Neural cell (in vitro differentiated cells): ENCODE measurements around the gene RAB18. TPM values are rescaled to one million over a fixed set of nuclear protein-coding genes. Genes with fewer than 3 reads are reported as not detected.

Experiments
- H2AFZ ChIP-seq: fragments of 200-600, 300-800 bp; sonication (generic), shearing (Covaris generic); 2 replicates; pipeline ENCODE4 v1.6.0; 2014; ENCODE audit warnings: low read depth, mild to moderate bottlenecking, antibody characterized with exemption, low read length, moderate library complexity
- H3F3A ChIP-seq: fragments of 200-600 bp; shearing (Covaris generic); 2 replicates; pipeline ENCODE4 v1.6.1; 2016; ENCODE audit warnings: mild to moderate bottlenecking, moderate library complexity, mixed read lengths, antibody characterized with exemption, low read length; ENCODE audit not compliant: insufficient read depth, poor library complexity, severe bottlenecking
- H3K27ac ChIP-seq: fragments of 200-600, 300-800 bp; sonication (generic), shearing (Covaris generic); 2 replicates; pipeline ENCODE4 v1.5.1; 2014; ENCODE audit warnings: mild to moderate bottlenecking, low read length, moderate library complexity
- H3K27me3 ChIP-seq: fragments of 300-800, 200-600 bp; sonication (generic), shearing (Covaris generic); 2 replicates; pipeline ENCODE4 v1.6.0; 2014; ENCODE audit warnings: mild to moderate bottlenecking, low read depth, low read length, moderate library complexity; ENCODE audit not compliant: insufficient read depth
- H3K36me3 ChIP-seq: fragments of 300-800, 200-600 bp; sonication (generic), shearing (Covaris generic); 2 replicates; pipeline ENCODE4 v1.5.1; 2014; ENCODE audit warnings: mild to moderate bottlenecking, antibody characterized with exemption, low read length, moderate library complexity; ENCODE audit not compliant: insufficient read depth
- H3K4me2 ChIP-seq: fragments of 300-800, 200-600 bp; sonication (generic), shearing (Covaris generic); 2 replicates; pipeline ENCODE4 v1.6.0; 2014; ENCODE audit warnings: mild to moderate bottlenecking, low read length
- H3K4me3 ChIP-seq: fragments of 300-800, 200-600 bp; sonication (generic), shearing (Covaris generic); 2 replicates; pipeline ENCODE4 v1.5.1; 2014; ENCODE audit warnings: mild to moderate bottlenecking, low read length, moderate library complexity
- H3K79me2 ChIP-seq: fragments of 200-600 bp; shearing (Covaris generic); replicated peaks from 2 replicates; pipeline ENCODE4 v1.6.0; 2014; ENCODE audit warnings: mild to moderate bottlenecking, low read length, moderate library complexity; ENCODE audit not compliant: insufficient read depth
- H3K9ac ChIP-seq: fragments of 300-800, 200-600 bp; sonication (generic), shearing (Covaris generic); 2 replicates; pipeline ENCODE4 v1.6.1; 2016; ENCODE audit warnings: mild to moderate bottlenecking, low read length, mixed read lengths
- H3K9me2 ChIP-seq: fragments of 200-600 bp; shearing (Covaris generic); 2 replicates; pipeline ENCODE4 v1.6.1; 2016; ENCODE audit warnings: mild to moderate bottlenecking, low read length, mixed read lengths; ENCODE audit not compliant: insufficient read depth
- H3K9me3 ChIP-seq: fragments of 200-600, 300-800 bp; sonication (generic), shearing (Covaris generic); 2 replicates; pipeline ENCODE4 v1.6.1; 2016; ENCODE audit warnings: mild to moderate bottlenecking, mixed run types, low read length, moderate library complexity, mixed read lengths
- H4K20me1 ChIP-seq: fragments of 200-600 bp; shearing (Covaris generic); 2 replicates; pipeline ENCODE4 v1.6.1; 2016; ENCODE audit warnings: mild to moderate bottlenecking, mixed run types; ENCODE audit not compliant: insufficient read depth
- CTCF ChIP-seq: fragments of 450-650 bp; IDR thresholded peaks from 2 replicates; pipeline ENCODE4 v1.5.1; 2014; ENCODE audit warnings: antibody characterized with exemption, mild to moderate bottlenecking, moderate library complexity; ENCODE audit not compliant: poor library complexity, severe bottlenecking
- EP300 ChIP-seq: fragments of 450-650 bp; conservative IDR thresholded peaks from 2 replicates; pipeline ENCODE4 v1.6.1; 2014; ENCODE audit warnings: antibody characterized with exemption, mild to moderate bottlenecking, moderate library complexity; ENCODE audit not compliant: poor library complexity, severe bottlenecking
- EZH2 ChIP-seq: fragments of 200-600, 300-800 bp; shearing (Covaris generic), sonication (generic); IDR thresholded peaks from 2 replicates; pipeline ENCODE4 v1.6.1; 2014; ENCODE audit warnings: antibody characterized with exemption, low read length, borderline replicate concordance, mild to moderate bottlenecking; ENCODE audit not compliant: insufficient read depth, poor library complexity, severe bottlenecking
- MXI1 ChIP-seq: fragments of 450-650 bp; conservative IDR thresholded peaks from 2 replicates; pipeline ENCODE4 v1.6.1; 2014; ENCODE audit warnings: antibody characterized with exemption, mild to moderate bottlenecking; ENCODE audit not compliant: poor library complexity, severe bottlenecking
- POLR2AphosphoS5 ChIP-seq: IDR thresholded peaks from 2 replicates; pipeline ENCODE4 v1.6.1; 2012
- RAD21 ChIP-seq: fragments of 450-650 bp; conservative IDR thresholded peaks from 2 replicates; pipeline ENCODE4 v1.6.1; 2014; ENCODE audit warnings: antibody characterized with exemption, mild to moderate bottlenecking, moderate library complexity
- REST ChIP-seq: IDR thresholded peaks from 2 replicates; pipeline ENCODE4 v1.6.1; 2012; ENCODE audit warnings: borderline replicate concordance
- SMC3 ChIP-seq: fragments of 450-650 bp; conservative IDR thresholded peaks from 2 replicates; pipeline ENCODE4 v1.6.1; 2014; ENCODE audit warnings: antibody characterized with exemption, mild to moderate bottlenecking, moderate library complexity; ENCODE audit not compliant: poor library complexity
- TAF1 ChIP-seq: IDR thresholded peaks from 2 replicates; pipeline ENCODE4 v1.6.1; 2012; ENCODE audit warnings: low read depth
- polyA plus RNA-seq: library from polyadenylated mRNA; depleted of rRNA; stranded (reverse); fragments of >200 nt; gene quantifications from 2 replicates; pipeline ENCODE4 v1.2.3, GENCODE V29; 2014

RAB18 gene
- polyA plus RNA-seq, 1 donor from 2014 or later, result 122 TPM

GRCh38 chr10:27542812-27543211 lies 38.7 kb downstream of the RAB18 start:
- TF ChIP-seq TAF1 (no peak), EP300 (no peak)
- H4K20me1 ChIP-seq, result no peaks in the 10 kb centered on the region
- no peak overlapping the region for H2AFZ ChIP-seq
- no peak overlapping the region for H3K9ac ChIP-seq
- no peak overlapping the region for H3K4me2 ChIP-seq
- no peaks in the 10 kb centered on the region for H3K9me3 ChIP-seq
- no peaks in the 10 kb centered on the region for H3F3A ChIP-seq
- no peak overlapping the region for H3K4me3 ChIP-seq
- H3K9me2 ChIP-seq, result no peaks in the 10 kb centered on the region
- peaks cover 6% of the 10 kb centered on the region for H3K36me3 ChIP-seq
- H3K79me2 ChIP-seq, result no peaks in the 10 kb centered on the region
- no peaks in the 10 kb centered on the region for H3K27me3 ChIP-seq
- no peak overlapping the region for H3K27ac ChIP-seq

- no peaks in the 10 kb centered on the region for H3F3A ChIP-seq
- H3K27me3 ChIP-seq, result no peaks in the 10 kb centered on the region
- no peaks in the 10 kb centered on the region for H3K79me2 ChIP-seq
- no peak overlapping the region for H3K9ac ChIP-seq
- no peaks in the 10 kb centered on the region for H3K9me2 ChIP-seq
- no peaks in the 10 kb centered on the region for H3K9me3 ChIP-seq
- no peak overlapping the region for H3K4me3 ChIP-seq
- no peak overlapping the region for H2AFZ ChIP-seq
- H3K36me3 ChIP-seq, result peaks cover 6% of the 10 kb centered on the region
- H3K27ac ChIP-seq, result no peak overlapping the region
- H4K20me1 ChIP-seq, result no peaks in the 10 kb centered on the region
- H3K4me2 ChIP-seq, result no peak overlapping the region
- TF ChIP-seq CTCF (no peak), MXI1 (no peak), TAF1 (no peak), RAD21 (no peak), SMC3 (no peak), REST (no peak), EZH2 (no peak), EP300 (no peak), POLR2AphosphoS5 (no peak)
Measured at GRCh38 chr10:27547047-27547446, 42.9 kb downstream of the RAB18 start.

GRCh38 chr10:27547482-27547881 lies 43.4 kb downstream of the RAB18 start:
- no peak overlapping the region for H3K4me2 ChIP-seq
- H3K27ac ChIP-seq, result no peak overlapping the region
- no peaks in the 10 kb centered on the region for H3K9me2 ChIP-seq
- H3K79me2 ChIP-seq, result no peaks in the 10 kb centered on the region
- no peak overlapping the region for H2AFZ ChIP-seq
- H3F3A ChIP-seq, result no peaks in the 10 kb centered on the region
- no peaks in the 10 kb centered on the region for H4K20me1 ChIP-seq
- no peaks in the 10 kb centered on the region for H3K27me3 ChIP-seq
- H3K9ac ChIP-seq, result no peak overlapping the region
- no peaks in the 10 kb centered on the region for H3K9me3 ChIP-seq
- no peak overlapping the region for H3K4me3 ChIP-seq
- TF ChIP-seq POLR2AphosphoS5 (no peak), SMC3 (no peak), REST (no peak), RAD21 (no peak), EP300 (no peak), TAF1 (no peak), MXI1 (no peak), EZH2 (no peak), CTCF (no peak)
- H3K36me3 ChIP-seq, result peaks cover 6% of the 10 kb centered on the region
